Stimulated activated CD4-positive, alpha-beta T cell treated with anti-CD3 and anti-CD28 coated beads, TNF-alpha, amount 100 ng/mL, for 1 hour (primary cell): ENCODE data around the gene UBXN10.
"Not testable (repeated sequence)": the region's sequence is repeated elsewhere in the genome, so short reads cannot be mapped to it uniquely, and the experiment has no call there.

Experiments
- DNase-seq, 3 donors: peaks; one replicate each; pipeline ENCODE4 v3.0.0-alpha.2; 2020; ENCODE audit warnings: low read depth in 3 of 3, low spot score in 1 of 3

The UBXN10 gene

DNA sequence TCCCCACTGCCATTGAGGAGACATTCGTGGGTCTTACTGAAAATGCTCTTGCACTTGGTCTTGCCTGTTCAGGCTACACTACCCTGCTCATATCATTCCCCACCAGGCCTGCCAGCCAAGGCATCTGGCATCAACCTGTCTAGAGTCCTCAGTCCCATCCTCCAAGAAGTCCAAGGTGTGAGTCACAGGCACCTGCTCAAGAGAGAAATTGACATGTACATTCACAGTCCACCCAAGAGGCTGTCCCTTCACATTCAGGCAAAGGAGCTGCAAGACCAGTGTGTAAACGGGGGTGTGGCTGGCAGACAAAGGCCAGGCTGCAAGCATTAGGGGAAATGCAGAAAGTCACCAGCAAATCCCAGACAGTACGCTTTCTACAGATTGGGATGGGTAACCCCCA is 13.5 kb downstream of the UBXN10 start:
- DNase-seq, result no peak

GRCh38 chr1:20199840-20200239 is 13.9 kb downstream of the UBXN10 start:
- no peak for DNase-seq

DNA sequence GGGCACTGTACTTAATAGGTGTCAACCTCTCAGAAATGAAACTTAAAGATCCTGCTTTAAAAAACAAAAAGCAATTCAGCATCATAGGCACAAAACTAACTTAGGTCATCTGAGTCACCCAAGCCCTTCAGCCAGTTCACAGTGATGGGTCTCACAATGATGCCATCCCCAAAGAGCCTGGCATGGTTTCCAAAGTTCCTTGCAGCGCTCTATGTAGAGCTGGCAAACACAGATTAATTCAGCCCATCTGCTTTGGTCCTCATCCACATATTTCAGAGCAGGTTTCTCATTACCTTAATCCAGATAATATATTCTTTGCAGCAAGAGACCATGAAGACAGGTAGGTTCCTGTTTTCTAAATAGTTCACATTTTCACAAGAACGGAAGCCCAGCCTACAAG is 15.1 kb downstream of the UBXN10 start:
- DNase-seq, result no peak

DNA sequence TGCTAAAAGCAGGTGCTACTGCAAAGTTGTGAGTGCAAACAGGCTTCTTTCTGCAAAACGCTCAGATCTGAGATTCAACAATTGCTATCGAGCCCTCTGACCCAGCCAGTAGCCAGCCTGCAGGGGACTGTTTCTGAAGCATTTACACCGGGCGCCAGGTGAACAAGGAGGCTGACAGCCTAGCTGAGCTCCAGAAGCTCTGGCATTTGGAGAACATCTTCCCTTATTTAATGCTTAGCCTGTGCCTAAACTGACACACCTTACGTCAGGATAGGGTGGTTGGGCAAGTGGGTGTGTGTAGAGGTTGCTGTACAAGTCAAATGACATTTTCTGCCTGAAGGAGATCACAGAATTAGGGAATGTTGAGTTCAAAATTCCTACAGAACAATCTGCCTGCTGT is 16.3 kb downstream of the UBXN10 start:
- no peak for DNase-seq

GRCh38 chr1:20207546-20207945 is 21.6 kb downstream of the UBXN10 start:
- DNase-seq, result no peak

DNA sequence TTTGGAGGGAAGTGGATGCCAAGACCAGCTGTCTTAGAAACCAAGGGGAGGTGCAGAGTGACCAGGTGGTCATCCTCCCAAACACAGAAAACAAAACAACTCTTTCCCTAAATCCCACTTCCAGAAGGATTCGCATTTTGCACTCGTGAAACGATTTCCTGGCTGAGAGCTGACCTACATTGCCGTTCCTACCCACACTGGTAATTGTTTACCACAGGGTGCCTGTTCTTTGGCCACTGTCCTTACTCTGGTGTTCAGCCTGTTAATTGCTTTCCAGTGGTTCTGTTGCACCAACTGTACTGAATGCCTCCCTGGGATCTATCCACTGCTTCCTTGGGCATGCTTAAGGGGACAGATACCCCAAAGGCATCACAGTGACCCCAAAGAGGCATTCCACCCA is 23.6 kb downstream of the UBXN10 start:
- DNase-seq, result no peak

DNA sequence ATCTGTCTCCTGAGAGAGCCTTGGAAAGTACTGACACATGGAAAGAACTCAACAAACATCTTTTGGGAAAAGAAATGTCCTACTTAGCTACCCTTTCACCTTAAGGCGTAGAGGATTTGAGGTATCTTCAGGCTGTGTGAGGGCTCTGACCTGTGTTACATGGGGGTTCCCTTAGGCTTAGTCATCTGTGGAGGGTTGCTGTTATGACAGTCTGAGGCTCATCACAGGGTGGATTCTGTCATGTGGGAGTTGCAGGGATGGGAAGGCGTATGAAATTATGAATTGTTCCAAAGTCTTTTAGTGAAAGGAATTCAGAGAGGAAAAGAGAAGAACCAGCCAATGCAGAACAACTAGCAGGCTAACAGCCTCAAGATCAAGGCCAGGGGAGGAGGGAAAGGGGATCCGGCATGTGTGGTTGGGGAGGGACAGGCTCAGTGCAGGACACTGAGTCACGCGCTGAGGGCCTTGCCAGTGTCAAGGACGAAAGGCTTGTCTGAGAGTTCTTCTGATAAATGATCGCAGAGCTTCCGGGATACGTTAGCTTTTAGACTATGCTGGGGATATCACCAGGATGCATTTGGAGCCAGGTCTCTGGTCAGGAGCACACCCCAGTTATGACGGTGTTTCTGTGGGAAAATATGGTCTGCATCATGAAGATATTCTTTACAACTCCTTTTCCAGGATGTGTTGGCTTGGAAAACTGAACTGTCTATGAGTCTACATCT is 25.0 kb downstream of the UBXN10 start:
- no peak for DNase-seq

DNA sequence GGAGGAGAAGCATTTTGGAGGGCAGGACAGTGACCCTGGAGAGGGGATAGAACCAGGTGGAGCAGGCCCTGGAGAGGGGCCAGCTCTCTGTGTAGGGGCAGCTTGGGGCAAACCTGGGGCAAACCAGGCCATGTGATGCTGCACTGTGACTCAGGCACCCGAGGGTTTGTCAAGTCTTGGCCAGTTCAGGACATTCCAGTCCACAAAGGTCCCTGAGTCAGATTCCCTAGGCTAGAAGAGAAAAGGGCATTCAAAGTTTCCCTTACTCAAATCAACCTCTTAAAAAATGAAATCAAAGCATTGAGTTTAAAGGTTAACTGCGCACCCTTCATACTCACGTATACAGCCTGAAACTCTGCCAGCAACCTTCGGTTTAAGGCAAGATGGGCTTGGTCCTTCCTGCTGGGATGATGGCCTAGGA is 25.6 kb downstream of the UBXN10 start:
- DNase-seq, result no peak

- no peak for DNase-seq
Measured at GRCh38 chr1:20212085-20212684, 26.3 kb downstream of the UBXN10 start.

- peak; percentile 7 to 28 (median 10) for DNase-seq
Measured at GRCh38 chr1:20212685-20213331, 26.9 kb downstream of the UBXN10 start.

- DNase-seq, result no peak
Measured at GRCh38 chr1:20215716-20216115, 29.8 kb downstream of the UBXN10 start.

DNA sequence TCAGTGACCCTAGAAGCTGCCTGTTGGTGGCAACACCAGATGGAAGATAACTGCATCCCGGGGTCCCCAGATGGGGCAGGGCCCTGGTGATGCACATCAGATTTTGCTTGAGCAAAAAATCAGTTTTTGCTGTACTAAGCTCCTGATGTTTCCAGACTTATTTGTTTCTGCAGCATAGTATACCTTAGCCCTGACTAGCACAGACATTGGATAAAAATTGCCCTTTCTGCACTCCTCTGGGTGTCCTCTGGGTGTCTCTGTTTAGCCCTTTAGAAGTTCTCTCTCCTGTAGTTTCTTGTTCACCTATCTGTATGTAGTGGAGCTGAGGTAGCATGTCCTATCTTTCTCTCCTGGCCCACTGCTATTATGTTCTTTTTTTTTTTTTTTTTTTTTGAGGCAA is 30.7 kb downstream of the UBXN10 start:
- DNase-seq, result no peak

- not testable (repeated sequence) for DNase-seq
Measured at GRCh38 chr1:20219053-20219452, 33.2 kb downstream of the UBXN10 start.

- DNase-seq, result no peak
Measured at GRCh38 chr1:20220036-20220435, 34.1 kb downstream of the UBXN10 start.

DNA sequence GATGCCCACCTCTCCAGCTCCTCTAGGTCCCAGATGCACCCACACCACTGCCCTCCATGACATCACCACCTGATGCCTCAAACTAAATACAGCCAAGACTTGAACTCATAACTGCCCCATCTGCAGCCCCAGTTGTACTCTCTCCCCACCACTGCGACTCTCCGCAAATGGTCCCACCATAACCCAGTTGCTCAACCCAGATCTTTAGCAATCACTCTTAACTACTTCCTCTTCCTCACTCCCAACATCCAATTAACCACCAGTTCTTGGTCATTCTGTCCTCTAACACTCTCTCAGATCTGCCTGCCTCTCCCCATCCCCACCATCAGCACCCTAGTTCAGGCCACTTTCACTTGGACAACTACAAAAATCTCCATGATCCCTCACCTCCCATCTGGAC is 37.2 kb downstream of the UBXN10 start:
- DNase-seq, result no peak

- no peak for DNase-seq
Measured at GRCh38 chr1:20223551-20224419, 37.9 kb downstream of the UBXN10 start.

GRCh38 chr1:20224546-20224945 is 38.6 kb downstream of the UBXN10 start:
- DNase-seq, result no peak

DNA sequence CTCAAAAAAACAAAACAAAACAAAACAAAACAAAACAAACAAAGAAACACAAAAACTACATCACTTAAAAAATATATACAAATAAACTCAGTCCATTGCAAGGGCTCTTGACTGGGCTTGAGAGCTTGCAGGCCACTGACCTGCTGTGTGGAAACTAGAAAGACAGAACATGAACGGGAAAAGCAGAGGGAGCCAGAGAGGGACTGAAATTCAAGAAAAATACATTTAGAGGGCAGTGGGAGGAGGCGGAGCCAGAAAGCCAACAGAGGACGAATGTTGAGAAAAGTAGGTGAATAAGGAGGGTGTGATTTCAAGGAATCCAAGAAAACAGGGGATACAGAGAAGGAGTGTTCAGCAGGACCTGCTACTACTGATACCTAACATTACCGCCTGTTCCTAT is 41.8 kb downstream of the UBXN10 start:
- no peak for DNase-seq

DNA sequence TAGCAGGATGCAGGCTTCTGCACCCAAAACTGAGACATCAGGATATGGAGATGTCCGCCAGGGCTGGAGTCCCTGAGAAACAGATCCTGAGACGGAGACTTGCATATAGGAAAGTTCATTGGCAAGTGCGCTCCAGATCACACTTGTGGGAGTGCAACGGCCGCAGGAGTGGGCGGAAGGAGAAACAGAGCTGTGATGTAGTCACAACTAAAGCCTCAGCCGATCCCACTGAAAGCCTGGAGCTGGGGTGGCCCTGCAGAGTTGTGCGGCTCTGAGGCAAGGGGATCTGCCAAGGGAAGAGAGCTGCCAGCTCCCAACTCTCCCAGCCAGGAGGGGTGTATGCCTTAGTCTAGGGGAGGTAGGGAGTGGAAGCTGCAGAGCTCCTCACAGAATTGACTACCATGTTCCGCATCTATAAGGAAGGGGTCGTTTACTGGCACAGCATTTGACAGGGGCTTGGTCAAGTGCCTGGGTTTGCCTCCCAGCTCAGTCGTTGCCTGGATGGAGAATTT is 42.5 kb downstream of the UBXN10 start:
- no peak for DNase-seq

- no peak for DNase-seq
Measured at GRCh38 chr1:20229171-20229570, 43.3 kb downstream of the UBXN10 start.

DNA sequence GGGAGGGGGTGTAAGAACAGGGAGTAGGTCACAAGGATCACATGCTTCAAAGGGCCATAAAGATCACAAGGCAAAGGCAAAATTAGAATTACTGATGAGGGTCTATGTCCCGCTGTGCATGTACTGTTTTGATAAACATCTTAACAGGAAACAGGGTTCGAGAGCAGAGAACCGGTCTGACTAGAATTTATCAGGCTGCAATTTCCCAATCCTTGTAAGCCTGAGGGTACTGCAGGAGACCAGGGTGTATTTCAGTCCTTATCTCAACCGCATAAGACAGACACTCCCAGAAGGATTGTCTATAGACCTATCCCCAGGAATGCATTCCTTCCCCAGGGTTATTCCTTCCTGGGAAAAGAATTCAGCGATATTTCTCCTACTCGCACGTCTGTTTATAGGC is 46.7 kb downstream of the UBXN10 start:
- not testable (repeated sequence) for DNase-seq
